Panc1 (cell line): ENCODE results near the gene CYGB.

Experiments used
- CTCF ChIP-seq: fragments of 450-650 bp; IDR thresholded peaks from 2 replicates; pipeline ENCODE4 v1.5.1; 2017; ENCODE audit warnings: mild to moderate bottlenecking
- SIN3A ChIP-seq: IDR thresholded peaks from 2 replicates; pipeline ENCODE4 v1.6.1; 2012; ENCODE audit warnings: low read depth, mild to moderate bottlenecking, low read length, moderate library complexity, borderline replicate concordance; ENCODE audit not compliant: insufficient read depth
- TCF7L2 ChIP-seq: IDR thresholded peaks from 2 replicates; pipeline ENCODE4 v1.6.1; 2011; ENCODE audit warnings: mild to moderate bottlenecking, low read depth, low read length, inconsistent platforms

- TF ChIP-seq CTCF (no peak), SIN3A (no peak), TCF7L2 (no peak)
Observed at GRCh38 chr17:76560877-76561221, 23.3 kb upstream of the CYGB start.
